Gastrocnemius medialis (tissue), 4 donors: Measurements from ENCODE around the gene ABTB2. TPM values are rescaled to one million over a fixed set of nuclear protein-coding genes. Genes with fewer than 3 reads are reported as not detected.

Source experiments
- ATAC-seq, 2 donors: fragments of 150-250 bp; one replicate each; pipeline ENCODE4 v1.9.1; 2016
- DNase-seq, 2 donors: peaks; one replicate each; pipeline ENCODE4 v3.0.0-alpha.2; 2019
- H3K27ac ChIP-seq, 4 donors: fragments of 200-600 bp; sonication (generic); 1 replicate in 1 of 4; 2 replicates in 3 of 4; pipeline ENCODE4 v1.5.1; 2016 to 2018; ENCODE audit warnings: mild to moderate bottlenecking in 2 of 4, moderate library complexity in 1 of 4
- H3K27me3 ChIP-seq, 3 donors: fragments of 200-600 bp; sonication (generic) in 2 of 3; 1 replicate in 1 of 3; 2 replicates in 2 of 3; pipeline versions ENCODE4 v1.5.1 to v1.6.0; 2016 to 2019; ENCODE audit warnings: mild to moderate bottlenecking in 1 of 3, moderate library complexity in 1 of 3
- H3K36me3 ChIP-seq, 2 donors: fragments of 200-600 bp; sonication (generic) in 1 of 2; one replicate each; pipeline ENCODE4 v1.5.1; 2017 to 2018
- H3K4me1 ChIP-seq, 2 donors: fragments of 200-600 bp; sonication (generic) in 1 of 2; one replicate each; pipeline ENCODE4 v1.5.1; 2016 to 2017; ENCODE audit warnings: mild to moderate bottlenecking in 2 of 2
- H3K4me3 ChIP-seq, 4 donors: fragments of 200-600 bp; sonication (generic) in 3 of 4; 1 replicate in 1 of 4; 2 replicates in 3 of 4; pipeline ENCODE4 v1.5.1; 2016 to 2019; ENCODE audit warnings: mild to moderate bottlenecking in 2 of 4
- H3K9me3 ChIP-seq, 3 donors: fragments of 200-600 bp; sonication (generic) in 2 of 3; 1 replicate in 1 of 3; 2 replicates in 2 of 3; pipeline ENCODE4 v1.5.1; 2016 to 2019
- POLR2A ChIP-seq, 2 donors: fragments of 450-650 bp; IDR thresholded peaks; one replicate each; pipeline ENCODE4 v1.6.1; 2017; ENCODE audit warnings: antibody characterized with exemption in 2 of 2, mild to moderate bottlenecking in 2 of 2, moderate library complexity in 2 of 2
- in situ Hi-C, 4 donors: fragments of 200-750 bp; cut with MboI; loops; one replicate each; pipeline versions ENCODE4 v1.15.0 to v1.8.0; 2017; ENCODE audit warnings: low sequenced_read_pairs in 4 of 4
- intact Hi-C: fragments of 100-400 bp; cut with DNase I; formaldehyde crosslinking; loops from one replicate; pipeline ENCODE4 v1.15.1; 2023; ENCODE audit warnings: low total_unique reads
- total RNA-seq, 4 donors: library from RNA; depleted of rRNA; stranded (reverse); fragments of >200 nt; gene quantifications; one replicate each; pipeline versions ENCODE4 v1.1.0 to v1.2.3, GENCODE V29; 2016
- TF ChIP-seq, protein P1 (sequence below), 5 experiments: fragments of 450-650 bp in 3 of 5; fragments of 200-600 bp in 2 of 5; sonication (generic) in 2 of 5; IDR thresholded peaks in 4 of 5; conservative IDR thresholded peaks in 1 of 5; 1 replicate in 4 of 5; 2 replicates in 1 of 5; pipeline ENCODE4 v1.5.1; 2016 to 2019; ENCODE audit warnings: antibody characterized with exemption in 5 of 5, mild to moderate bottlenecking in 3 of 5, moderate library complexity in 3 of 5

Gene ABTB2
- total RNA-seq, 4 donors from 2014 or later, result 8.8 to 30.7 (median 12.2) TPM

DNA sequence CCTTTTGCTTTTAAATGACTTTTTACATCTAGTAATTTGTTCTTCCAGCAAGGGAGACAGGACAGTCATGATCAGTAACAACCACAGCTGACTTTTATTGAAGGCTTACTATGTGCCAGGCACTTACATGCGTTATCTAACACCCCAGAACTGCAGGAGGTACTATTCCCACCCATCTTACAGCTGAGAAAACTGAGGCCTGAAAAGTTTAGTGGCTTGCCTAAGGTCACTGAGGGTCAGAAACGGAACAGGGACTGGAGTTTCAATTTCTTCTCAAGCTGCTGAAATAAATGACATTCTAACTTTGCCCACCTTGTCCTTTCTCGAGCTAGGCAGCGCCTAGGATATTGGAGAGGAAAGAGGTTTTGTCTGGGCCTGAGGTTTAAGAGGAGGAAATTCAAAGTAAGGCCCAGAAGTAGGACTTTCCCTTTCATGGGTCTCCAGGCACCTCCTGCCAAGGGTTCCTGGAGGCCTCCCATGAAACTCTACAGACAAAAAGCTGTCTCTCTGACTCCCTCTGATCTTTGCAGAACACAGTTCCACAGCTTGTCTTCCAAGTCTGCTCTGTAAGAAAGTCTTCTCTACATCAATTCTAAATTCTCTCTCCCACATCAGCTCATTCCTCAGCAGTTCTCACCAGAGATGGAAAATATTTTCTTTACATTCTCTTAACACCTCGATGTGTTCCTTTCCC lies 150.2 kb downstream of the ABTB2 start:
- ATAC-seq (no peak), DNase-seq (no peak)
- Histone ChIP-seq H3K27ac (no peak overlapping the region), H3K9me3 (no peaks in the 10 kb centered on the region), H3K4me1 (no peaks in the 10 kb centered on the region), H3K4me3 (no peak overlapping the region), H3K36me3 (no peaks in the 10 kb centered on the region), H3K27me3 (no peaks in the 10 kb centered on the region)
- TF ChIP-seq, protein P1, sequence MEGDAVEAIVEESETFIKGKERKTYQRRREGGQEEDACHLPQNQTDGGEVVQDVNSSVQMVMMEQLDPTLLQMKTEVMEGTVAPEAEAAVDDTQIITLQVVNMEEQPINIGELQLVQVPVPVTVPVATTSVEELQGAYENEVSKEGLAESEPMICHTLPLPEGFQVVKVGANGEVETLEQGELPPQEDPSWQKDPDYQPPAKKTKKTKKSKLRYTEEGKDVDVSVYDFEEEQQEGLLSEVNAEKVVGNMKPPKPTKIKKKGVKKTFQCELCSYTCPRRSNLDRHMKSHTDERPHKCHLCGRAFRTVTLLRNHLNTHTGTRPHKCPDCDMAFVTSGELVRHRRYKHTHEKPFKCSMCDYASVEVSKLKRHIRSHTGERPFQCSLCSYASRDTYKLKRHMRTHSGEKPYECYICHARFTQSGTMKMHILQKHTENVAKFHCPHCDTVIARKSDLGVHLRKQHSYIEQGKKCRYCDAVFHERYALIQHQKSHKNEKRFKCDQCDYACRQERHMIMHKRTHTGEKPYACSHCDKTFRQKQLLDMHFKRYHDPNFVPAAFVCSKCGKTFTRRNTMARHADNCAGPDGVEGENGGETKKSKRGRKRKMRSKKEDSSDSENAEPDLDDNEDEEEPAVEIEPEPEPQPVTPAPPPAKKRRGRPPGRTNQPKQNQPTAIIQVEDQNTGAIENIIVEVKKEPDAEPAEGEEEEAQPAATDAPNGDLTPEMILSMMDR (IDR thresholded peaks at IDR 0.05 in 4 of 5, conservative IDR thresholded peaks at IDR 0.05 in 1 of 5), result no peak
- no peak for TF ChIP-seq POLR2A (IDR thresholded peaks at IDR 0.05)
- in situ Hi-C loops, result no loop called here
- intact Hi-C loops, result no loop called here

GRCh38 chr11:34206407-34207300 lies 151.2 kb downstream of the ABTB2 start:
- Histone ChIP-seq H3K27ac (no peak overlapping the region), H3K4me3 (no peak overlapping the region), H3K9me3 (no peaks in the 10 kb centered on the region), H3K27me3 (no peaks in the 10 kb centered on the region), H3K4me1 (no peaks in the 10 kb centered on the region), H3K36me3 (no peaks in the 10 kb centered on the region)
- intact Hi-C loops (no loop called here), in situ Hi-C loops (no loop called here)
- ATAC-seq (no peak), DNase-seq (no peak)
- no peak for TF ChIP-seq POLR2A (IDR thresholded peaks at IDR 0.05)
- TF ChIP-seq, protein P1 (IDR thresholded peaks at IDR 0.05 in 4 of 5, conservative IDR thresholded peaks at IDR 0.05 in 1 of 5), result no peak

DNA sequence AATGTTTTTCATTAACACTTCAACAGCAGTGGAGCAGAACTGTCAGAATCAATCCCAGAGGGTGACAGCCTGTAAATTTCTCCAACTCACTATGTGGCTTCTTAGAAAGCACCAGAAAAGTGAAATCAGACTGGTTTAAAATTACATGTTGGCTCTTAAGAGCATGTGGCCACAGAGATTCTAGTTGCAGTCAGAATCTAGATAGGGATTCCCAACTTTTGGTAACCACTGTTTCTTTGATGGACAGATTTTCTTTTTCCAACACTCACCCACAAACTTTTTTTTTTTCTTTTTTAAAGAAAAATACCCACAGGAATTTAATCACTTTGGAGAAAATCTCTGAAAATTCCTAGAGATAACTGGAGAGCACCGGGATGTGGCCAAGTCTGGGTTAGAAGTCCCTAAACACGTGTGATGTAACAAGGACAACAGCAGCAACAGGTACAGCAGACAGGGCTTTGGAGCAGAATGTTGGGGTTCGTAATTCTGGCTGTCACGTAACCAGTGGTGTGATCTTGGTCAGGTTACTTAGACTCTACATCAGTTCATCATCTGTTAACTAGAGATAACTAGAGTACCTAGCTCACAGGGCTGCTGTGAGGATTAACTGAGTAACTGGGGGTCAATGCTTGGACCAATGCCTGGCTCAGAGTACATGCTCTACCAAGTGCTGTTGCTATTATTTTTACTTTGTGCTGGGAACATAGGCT lies 152.3 kb downstream of the ABTB2 start:
- H3K4me3 ChIP-seq, result no peak overlapping the region

More for the DNA sequence above, 152.3 kb downstream of the ABTB2 start:
- H3K36me3 ChIP-seq, result no peaks in the 10 kb centered on the region
- no peak overlapping the region for H3K27ac ChIP-seq
- DNase-seq (no peak), ATAC-seq (no peak)
- intact Hi-C loops (no loop called here), in situ Hi-C loops (no loop called here)
- H3K4me1 ChIP-seq, result no peaks in the 10 kb centered on the region
- no peak for TF ChIP-seq POLR2A (IDR thresholded peaks at IDR 0.05)
- TF ChIP-seq, protein P1 (IDR thresholded peaks at IDR 0.05 in 4 of 5, conservative IDR thresholded peaks at IDR 0.05 in 1 of 5), result no peak
- H3K27me3 ChIP-seq, result no peaks in the 10 kb centered on the region
- no peaks in the 10 kb centered on the region for H3K9me3 ChIP-seq
